IPS DF 6.9 (cell line): ENCODE data around the gene PSENEN.

Source experiments
- DNase-seq: peaks from one replicate; pipeline ENCODE4 v3.0.0-alpha.2; 2013; ENCODE audit warnings: low read depth, low spot score
- H3K27ac ChIP-seq: one replicate; pipeline ENCODE4 v1.5.1; 2013; ENCODE audit warnings: low read length, control low read depth
- H3K27me3 ChIP-seq: 2 replicates; pipeline ENCODE4 v1.6.1; 2013; ENCODE audit warnings: mild to moderate bottlenecking, low read length; ENCODE audit not compliant: control insufficient read depth, insufficient read depth
- H3K36me3 ChIP-seq: 2 replicates; pipeline ENCODE4 v1.6.1; 2013; ENCODE audit warnings: low read length; ENCODE audit not compliant: control insufficient read depth, insufficient read depth
- H3K4me1 ChIP-seq: 2 replicates; pipeline ENCODE4 v1.6.1; 2013; ENCODE audit warnings: low read length; ENCODE audit not compliant: control insufficient read depth, insufficient read depth
- H3K4me3 ChIP-seq: 2 replicates; pipeline ENCODE4 v1.5.1; 2013; ENCODE audit warnings: mild to moderate bottlenecking, low read length
- H3K9me3 ChIP-seq: 2 replicates; pipeline ENCODE4 v1.6.1; 2013; ENCODE audit warnings: low read length, inconsistent platforms; ENCODE audit not compliant: control insufficient read depth, insufficient read depth
- WGBS: extraction: QIAGEN DNeasy Blood & Tissue Kit; methylation state at CpG from one replicate; pipeline ENCODE4 v1.1.7; 2013; ENCODE audit warnings: mixed read lengths, missing lambda C conversion rate; ENCODE audit not compliant: insufficient read length, insufficient coverage; 5-methylcytosine and 5-hydroxymethylcytosine counted together

Gene PSENEN

DNA sequence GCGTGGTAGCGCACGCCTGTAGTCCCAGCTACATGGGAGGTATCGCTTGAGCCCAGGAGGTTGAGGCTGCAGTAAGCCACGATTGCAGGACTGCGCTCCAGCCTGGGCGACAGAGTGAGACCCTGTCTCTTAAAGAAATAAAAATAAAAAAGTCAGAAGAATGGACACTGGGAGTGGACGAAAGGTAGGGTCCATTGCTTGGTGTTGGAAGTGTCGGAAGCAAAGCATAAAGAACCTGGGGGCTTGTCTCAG is 29.5 kb downstream of the PSENEN start:
- no peaks in the 10 kb centered on the region; the same call in 1 of the 2 replicates for H3K27me3 ChIP-seq
- H3K9me3 ChIP-seq: no peaks in the 10 kb centered on the region
- no peaks in the 10 kb centered on the region for H3K36me3 ChIP-seq
- no CpG with 5 or more reads among the region's 9 CpGs for WGBS
- no peak overlapping the region for H3K27ac ChIP-seq
- no peak overlapping the region for H3K4me3 ChIP-seq
- peaks cover 6% of the 10 kb centered on the region for H3K4me1 ChIP-seq
- no peak for DNase-seq

DNA sequence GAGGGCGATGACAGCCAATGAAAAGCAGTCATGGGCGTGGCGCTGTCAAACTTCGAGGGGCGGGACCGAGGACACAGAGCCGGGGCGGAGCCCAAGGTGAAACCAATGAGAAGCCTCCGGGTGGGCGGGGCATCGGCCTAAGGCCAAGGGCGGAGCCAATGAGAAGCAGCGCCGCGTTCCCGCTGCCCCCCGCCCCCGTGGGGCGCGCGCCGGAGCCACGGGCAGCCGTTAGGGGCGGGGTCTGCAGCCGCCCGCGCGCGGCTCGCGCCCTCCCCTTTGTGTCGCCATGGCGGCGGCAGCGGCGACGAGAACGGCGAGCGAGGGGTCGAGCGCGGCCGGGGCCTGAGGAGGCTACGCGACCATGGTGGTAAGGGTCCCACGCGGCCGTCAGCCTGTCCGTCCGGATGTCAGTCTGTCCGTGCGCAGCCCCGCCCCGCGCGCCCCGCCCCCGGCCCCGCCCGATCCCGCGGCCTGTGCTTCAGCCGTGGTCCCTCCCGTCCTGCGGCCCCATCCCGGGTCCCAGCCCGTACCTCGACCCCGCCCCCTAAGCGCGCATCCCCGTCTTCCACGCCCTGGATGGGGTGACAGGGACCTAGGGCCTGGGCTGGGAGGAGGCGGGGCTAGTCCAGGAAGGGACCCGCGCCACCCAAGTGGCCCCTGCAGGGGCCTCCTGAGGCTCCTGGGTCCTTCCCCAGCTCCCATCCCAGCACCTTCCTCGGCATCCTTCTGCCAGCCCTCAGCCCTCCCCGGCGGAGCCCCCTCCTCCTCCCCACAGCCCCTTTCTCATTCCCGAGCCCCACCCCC is 30.0 kb downstream of the PSENEN start, which contains the start of gene ARHGAP33:
TSS of gene ARHGAP33 (plus strand) at position 267 of the 804 bp plus-strand sequence. CDS start at position 362, 95 bp downstream.
- Histone ChIP-seq H3K27me3 (no peaks in the 10 kb centered on the region; the same call in 1 of the 2 replicates), H3K4me1 (peaks cover 6% of the 10 kb centered on the region), H3K4me3 (peak within 1 kb of the TSS; percentile 53; the same call in 1 of the 2 replicates), H3K27ac (no peak within 1 kb of the TSS), H3K9me3 (no peaks in the 10 kb centered on the region), H3K36me3 (no peaks in the 10 kb centered on the region)
- WGBS: no CpG with 5 or more reads among the region's 82 CpGs
- peak; percentile 90 for DNase-seq

DNA sequence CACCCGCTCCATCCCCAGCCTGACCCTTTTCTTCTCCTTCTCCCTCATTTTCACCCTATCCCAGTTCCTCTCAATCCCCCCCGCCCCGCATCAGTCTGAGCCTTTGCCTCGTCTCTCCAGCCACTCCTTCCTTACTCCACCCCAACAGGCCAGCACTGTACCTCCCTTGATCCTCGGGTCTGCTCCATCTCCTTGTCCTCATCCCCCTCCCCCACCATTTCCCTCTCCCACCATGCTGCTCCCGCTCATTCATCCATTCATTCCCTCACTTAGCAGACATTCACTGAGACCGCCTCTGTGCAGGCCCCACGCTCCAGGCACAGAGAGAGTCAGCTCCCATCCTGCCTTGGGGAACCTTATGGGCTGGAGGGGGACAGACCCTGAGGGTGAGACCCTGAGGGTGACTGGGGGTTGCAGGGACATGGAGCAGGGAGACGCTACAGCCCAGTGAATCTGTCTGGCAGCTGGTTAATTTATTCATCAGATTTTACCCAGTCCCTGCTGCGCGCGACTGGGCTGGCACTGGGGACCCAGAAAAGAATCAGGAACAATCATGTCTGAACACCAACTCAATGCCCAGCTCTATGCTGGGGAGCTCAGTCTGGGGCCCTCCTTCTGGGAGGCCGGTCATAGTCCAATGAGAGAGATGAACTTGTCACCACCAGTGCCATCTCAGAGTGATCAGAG is 30.8 kb downstream of the PSENEN start:
- Histone ChIP-seq H3K9me3 (no peaks in the 10 kb centered on the region), H3K27me3 (no peaks in the 10 kb centered on the region; the same call in 1 of the 2 replicates), H3K27ac (no peak overlapping the region), H3K4me3 (peak overlapping the region; percentile 53; the same call in 1 of the 2 replicates), H3K36me3 (no peaks in the 10 kb centered on the region; the same call in 1 of the 2 replicates), H3K4me1 (peaks cover 6% of the 10 kb centered on the region)
- no peak for DNase-seq
- WGBS: no CpG with 5 or more reads among the region's 13 CpGs

- DNase-seq: no peak
- Histone ChIP-seq H3K27me3 (no peaks in the 10 kb centered on the region; the same call in 1 of the 2 replicates), H3K9me3 (no peaks in the 10 kb centered on the region), H3K4me3 (no peak overlapping the region), H3K4me1 (peaks cover 8% of the 10 kb centered on the region), H3K27ac (no peak overlapping the region), H3K36me3 (no peaks in the 10 kb centered on the region; the same call in 1 of the 2 replicates)
- WGBS: no CpG with 5 or more reads among the region's 19 CpGs
Measured at GRCh38 chr19:35777086-35777841, 31.8 kb downstream of the PSENEN start.

DNA sequence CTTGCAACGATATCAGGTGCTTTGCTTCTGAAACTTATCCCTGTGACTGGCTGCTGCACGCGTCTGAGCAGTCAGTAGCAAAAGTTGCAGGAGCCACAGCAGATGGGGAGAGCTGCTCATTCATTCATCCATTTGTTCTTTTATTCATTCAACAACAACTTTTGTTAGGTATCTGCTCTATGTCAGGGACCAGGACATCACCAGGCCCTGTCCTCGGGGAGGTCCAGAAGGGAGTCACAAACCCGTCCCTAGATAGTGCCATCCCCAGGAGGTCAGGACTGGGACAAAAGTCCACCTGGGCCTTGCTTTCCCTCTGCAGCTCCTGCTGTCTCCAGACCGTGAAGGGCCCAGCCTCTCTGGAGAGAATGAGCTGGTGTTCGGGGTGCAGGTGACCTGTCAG is 32.5 kb downstream of the PSENEN start:
- WGBS: no CpG with 5 or more reads among the region's 7 CpGs
- Histone ChIP-seq H3K4me3 (no peak overlapping the region), H3K27me3 (no peaks in the 10 kb centered on the region; the same call in 1 of the 2 replicates), H3K9me3 (no peaks in the 10 kb centered on the region), H3K27ac (no peak overlapping the region), H3K36me3 (no peaks in the 10 kb centered on the region; the same call in 1 of the 2 replicates), H3K4me1 (peaks cover 9% of the 10 kb centered on the region)
- DNase-seq: no peak

DNA sequence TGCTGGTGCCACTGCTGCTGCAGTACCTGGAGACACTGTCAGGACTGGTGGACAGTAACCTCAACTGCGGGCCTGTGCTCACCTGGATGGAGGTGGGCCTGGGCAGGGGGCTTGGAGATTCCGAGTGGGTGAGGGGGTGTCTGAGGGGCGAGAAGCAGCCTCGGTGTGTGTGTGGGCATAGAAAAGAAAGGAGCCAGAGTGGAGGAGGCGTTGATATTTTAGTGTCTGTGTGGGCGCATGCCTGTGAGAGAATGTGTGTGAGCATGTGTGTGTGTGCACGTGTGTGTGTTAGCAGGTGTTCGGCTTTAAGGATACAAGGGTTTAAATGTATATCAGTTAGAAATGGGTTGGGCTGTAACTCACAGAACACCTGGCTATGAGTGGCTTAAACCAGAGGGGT is 33.6 kb downstream of the PSENEN start:
- peaks cover 9% of the 10 kb centered on the region for H3K4me1 ChIP-seq
- no peak overlapping the region for H3K4me3 ChIP-seq
- DNase-seq: no peak
- H3K27ac ChIP-seq: no peak overlapping the region
- H3K36me3 ChIP-seq: no peaks in the 10 kb centered on the region; the same call in 1 of the 2 replicates
- no peaks in the 10 kb centered on the region for H3K27me3 ChIP-seq
- no peaks in the 10 kb centered on the region for H3K9me3 ChIP-seq
- no CpG with 5 or more reads among the region's 8 CpGs for WGBS

DNA sequence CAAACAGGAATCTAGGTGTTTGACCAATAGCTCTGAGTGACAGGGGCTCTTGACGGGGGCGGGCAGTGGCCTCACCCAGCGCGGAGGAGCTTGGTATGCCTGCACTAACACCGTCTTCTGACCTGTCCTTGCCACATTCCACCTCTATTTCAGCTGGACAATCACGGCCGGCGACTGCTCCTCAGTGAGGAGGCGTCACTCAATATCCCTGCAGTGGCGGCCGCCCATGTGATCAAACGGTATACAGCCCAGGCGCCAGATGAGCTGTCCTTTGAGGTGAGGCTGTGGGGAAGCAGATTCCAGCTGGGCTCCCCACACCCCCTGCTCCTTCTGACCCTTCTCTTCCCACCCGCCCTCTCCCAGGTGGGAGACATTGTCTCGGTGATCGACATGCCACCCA is 34.6 kb downstream of the PSENEN start:
- Histone ChIP-seq H3K27me3 (no peaks in the 10 kb centered on the region), H3K27ac (no peak overlapping the region), H3K9me3 (no peaks in the 10 kb centered on the region), H3K4me1 (peaks cover 9% of the 10 kb centered on the region), H3K4me3 (no peak overlapping the region), H3K36me3 (no peaks in the 10 kb centered on the region; the same call in 1 of the 2 replicates)
- no peak for DNase-seq
- no CpG with 5 or more reads among the region's 16 CpGs for WGBS

DNA sequence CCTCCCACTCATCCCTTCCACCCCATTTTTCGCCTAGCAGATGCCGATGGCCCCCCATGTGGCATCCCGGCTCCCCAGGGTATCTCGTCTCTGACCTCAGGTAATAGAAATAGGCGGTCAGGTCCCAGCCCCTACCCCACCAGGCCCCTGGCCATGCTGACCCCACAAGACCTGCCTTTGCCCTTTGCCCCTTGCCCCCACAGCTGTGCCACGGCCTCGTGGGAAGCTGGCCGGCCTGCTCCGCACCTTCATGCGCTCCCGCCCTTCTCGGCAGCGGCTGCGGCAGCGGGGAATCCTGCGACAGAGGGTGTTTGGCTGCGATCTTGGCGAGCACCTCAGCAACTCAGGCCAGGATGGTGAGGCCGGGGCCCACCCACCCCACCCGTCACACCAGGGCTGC is 35.3 kb downstream of the PSENEN start:
- H3K4me3 ChIP-seq: no peak overlapping the region
- no CpG with 5 or more reads among the region's 20 CpGs for WGBS
- H3K36me3 ChIP-seq: no peaks in the 10 kb centered on the region; the same call in 1 of the 2 replicates
- H3K4me1 ChIP-seq: peaks cover 11% of the 10 kb centered on the region
- no peak for DNase-seq
- H3K27ac ChIP-seq: no peak overlapping the region
- H3K9me3 ChIP-seq: no peaks in the 10 kb centered on the region
- no peaks in the 10 kb centered on the region for H3K27me3 ChIP-seq

GRCh38 chr19:35781650-35782049 is 36.2 kb downstream of the PSENEN start:
- no peaks in the 10 kb centered on the region for H3K27me3 ChIP-seq

GRCh38 chr19:35782589-35782988 is 37.1 kb downstream of the PSENEN start:
- WGBS: no CpG with 5 or more reads among the region's 12 CpGs
- no peaks in the 10 kb centered on the region; the same call in 1 of the 2 replicates for H3K36me3 ChIP-seq
- H3K27ac ChIP-seq: no peak overlapping the region
- H3K27me3 ChIP-seq: no peaks in the 10 kb centered on the region
- H3K9me3 ChIP-seq: no peaks in the 10 kb centered on the region
- H3K4me3 ChIP-seq: no peak overlapping the region
- peaks cover 7% of the 10 kb centered on the region for H3K4me1 ChIP-seq
- DNase-seq: no peak

More at GRCh38 chr19:35781650-35782049, 36.2 kb downstream of the PSENEN start:
- Histone ChIP-seq H3K4me1 (peaks cover 10% of the 10 kb centered on the region), H3K9me3 (no peaks in the 10 kb centered on the region), H3K27ac (no peak overlapping the region), H3K36me3 (no peaks in the 10 kb centered on the region; the same call in 1 of the 2 replicates), H3K4me3 (no peak overlapping the region)
- WGBS: no CpG with 5 or more reads among the region's 9 CpGs
- DNase-seq: no peak
